ENCODE measurements around the gene FHL1. TPM values are rescaled to one million over a fixed set of nuclear protein-coding genes. Genes with fewer than 3 reads are reported as not detected.

FHL1 gene
- total and polyA plus RNA-seq, 9 donors: 62.0 to 508 (median 98.5) TPM

DNA sequence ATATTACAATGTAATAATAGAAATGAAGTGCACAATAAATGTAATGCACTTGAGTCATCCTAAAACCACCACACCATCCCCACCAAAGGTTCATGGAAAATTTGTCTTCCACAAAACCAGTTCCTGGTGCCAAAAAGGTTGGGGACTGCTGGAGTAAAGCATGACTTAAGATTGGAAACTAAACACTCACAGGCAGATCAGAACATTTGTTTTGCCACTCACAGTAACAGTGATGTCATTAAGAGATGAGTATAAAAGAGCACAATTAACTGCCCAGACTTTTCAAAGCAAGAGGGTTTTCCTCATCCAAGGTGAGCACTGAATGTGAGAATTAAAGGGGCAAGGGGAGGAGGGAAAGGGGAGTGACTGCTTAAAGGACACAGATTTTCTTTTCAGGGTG is 68.2 kb downstream of the FHL1 start:
- DNase-seq: no peak
- no peaks in the 10 kb centered on the region for H3K27me3 ChIP-seq
- no peaks in the 10 kb centered on the region for H3K36me3 ChIP-seq
- H3K4me3 ChIP-seq: no peak overlapping the region
- intact Hi-C loops (cut with DNase I): no loop called here
- H3K27ac ChIP-seq: no peak overlapping the region
- TF ChIP-seq, protein P1, sequence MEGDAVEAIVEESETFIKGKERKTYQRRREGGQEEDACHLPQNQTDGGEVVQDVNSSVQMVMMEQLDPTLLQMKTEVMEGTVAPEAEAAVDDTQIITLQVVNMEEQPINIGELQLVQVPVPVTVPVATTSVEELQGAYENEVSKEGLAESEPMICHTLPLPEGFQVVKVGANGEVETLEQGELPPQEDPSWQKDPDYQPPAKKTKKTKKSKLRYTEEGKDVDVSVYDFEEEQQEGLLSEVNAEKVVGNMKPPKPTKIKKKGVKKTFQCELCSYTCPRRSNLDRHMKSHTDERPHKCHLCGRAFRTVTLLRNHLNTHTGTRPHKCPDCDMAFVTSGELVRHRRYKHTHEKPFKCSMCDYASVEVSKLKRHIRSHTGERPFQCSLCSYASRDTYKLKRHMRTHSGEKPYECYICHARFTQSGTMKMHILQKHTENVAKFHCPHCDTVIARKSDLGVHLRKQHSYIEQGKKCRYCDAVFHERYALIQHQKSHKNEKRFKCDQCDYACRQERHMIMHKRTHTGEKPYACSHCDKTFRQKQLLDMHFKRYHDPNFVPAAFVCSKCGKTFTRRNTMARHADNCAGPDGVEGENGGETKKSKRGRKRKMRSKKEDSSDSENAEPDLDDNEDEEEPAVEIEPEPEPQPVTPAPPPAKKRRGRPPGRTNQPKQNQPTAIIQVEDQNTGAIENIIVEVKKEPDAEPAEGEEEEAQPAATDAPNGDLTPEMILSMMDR (IDR thresholded peaks at IDR 0.05): no peak
- no peak for TF ChIP-seq POLR2A (IDR thresholded peaks at IDR 0.05)
- TF ChIP-seq EP300 (IDR thresholded peaks at IDR 0.05): no peak
- no peaks in the 10 kb centered on the region for H3K9me3 ChIP-seq
- H3K4me1 ChIP-seq (ENCODE audit: insufficient read depth): no peaks in the 10 kb centered on the region

DNA sequence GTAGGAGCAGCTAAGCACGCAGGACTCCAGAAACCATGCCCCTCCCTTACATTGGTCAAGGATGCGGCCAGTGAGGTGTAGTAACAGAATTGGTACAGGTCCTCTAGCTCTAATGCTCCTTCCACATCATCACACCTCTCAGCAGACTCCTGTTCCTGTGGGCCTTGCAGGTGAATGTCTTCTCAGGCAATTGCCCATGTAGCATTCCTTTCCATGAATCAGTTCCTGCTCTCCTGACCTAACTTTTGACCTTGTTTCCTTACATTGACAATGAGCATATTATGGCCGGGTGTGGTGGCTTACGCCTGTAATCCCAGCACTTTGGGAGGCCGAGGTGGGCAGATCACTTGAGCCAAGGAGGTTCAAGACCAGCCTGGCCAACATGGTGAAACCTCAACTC is 72.6 kb downstream of the FHL1 start:
- intact Hi-C loops (cut with DNase I): no loop called here
- no peak overlapping the region for H3K27ac ChIP-seq
- TF ChIP-seq, protein P1 (IDR thresholded peaks at IDR 0.05): no peak
- TF ChIP-seq EP300 (IDR thresholded peaks at IDR 0.05): no peak
- TF ChIP-seq POLR2A (IDR thresholded peaks at IDR 0.05): no peak
- H3K4me1 ChIP-seq (ENCODE audit: insufficient read depth): no peaks in the 10 kb centered on the region
- H3K36me3 ChIP-seq: no peaks in the 10 kb centered on the region
- no peak overlapping the region for H3K4me3 ChIP-seq
- H3K27me3 ChIP-seq: no peaks in the 10 kb centered on the region
- no peaks in the 10 kb centered on the region for H3K9me3 ChIP-seq
- no peak for DNase-seq
- 74 to 81% (median 79%) methylated on average over 5 of the region's 5 CpGs for WGBS, 3 donors

DNA sequence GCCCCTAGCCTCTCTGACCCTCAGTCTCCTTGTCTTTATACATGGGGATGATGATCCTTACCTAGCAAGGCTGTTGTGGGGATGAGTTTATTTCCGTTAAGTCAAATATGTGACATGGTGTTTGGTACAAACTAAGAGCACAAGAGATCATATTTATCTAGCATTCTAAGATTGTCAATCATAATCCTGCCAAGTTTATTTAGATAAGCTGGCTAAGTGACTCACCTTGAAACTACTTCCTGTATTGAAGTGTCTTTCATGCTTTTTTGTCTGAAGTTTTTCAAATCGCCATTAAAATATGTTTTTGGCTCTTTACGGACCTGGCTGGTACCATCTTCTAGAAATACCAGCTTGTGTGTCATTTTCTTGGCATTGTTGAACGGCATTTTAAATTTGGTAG is 73.2 kb downstream of the FHL1 start:
- H3K36me3 ChIP-seq: no peaks in the 10 kb centered on the region
- no peaks in the 10 kb centered on the region for H3K9me3 ChIP-seq
- 73 to 81% (median 80%) methylated on average over 4 of the region's 4 CpGs for WGBS, 3 donors
- TF ChIP-seq, protein P1 (IDR thresholded peaks at IDR 0.05): no peak
- TF ChIP-seq EP300 (IDR thresholded peaks at IDR 0.05) (no peak), POLR2A (IDR thresholded peaks at IDR 0.05) (no peak)
- no peaks in the 10 kb centered on the region for H3K27me3 ChIP-seq
- no peaks in the 10 kb centered on the region for H3K4me1 ChIP-seq (ENCODE audit: insufficient read depth)
- no peak overlapping the region for H3K4me3 ChIP-seq
- intact Hi-C loops (cut with DNase I): no loop called here
- no peak overlapping the region for H3K27ac ChIP-seq
- DNase-seq: no peak

DNA sequence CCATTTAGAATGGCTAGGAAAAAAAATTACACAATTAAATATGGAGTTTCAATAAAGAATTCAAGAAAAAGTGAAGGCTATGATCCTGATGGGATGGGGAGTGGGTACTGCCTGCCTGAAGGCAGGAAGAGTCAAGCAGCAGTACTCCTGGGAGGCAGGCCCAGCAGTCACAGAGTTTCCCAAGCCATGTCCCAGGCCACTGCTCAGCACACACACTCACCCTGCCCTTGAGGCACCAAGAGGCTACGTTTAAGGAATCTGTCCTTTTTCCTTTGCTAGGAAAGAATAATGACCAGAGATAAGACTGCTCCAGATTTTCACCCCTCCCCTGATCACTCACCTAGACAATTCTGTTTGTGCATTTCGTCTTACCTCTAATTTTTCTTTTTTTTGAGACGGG is 73.6 kb downstream of the FHL1 start:
- H3K27ac ChIP-seq: no peak overlapping the region
- H3K27me3 ChIP-seq: no peaks in the 10 kb centered on the region
- TF ChIP-seq, protein P1 (IDR thresholded peaks at IDR 0.05): no peak
- no peak for TF ChIP-seq EP300 (IDR thresholded peaks at IDR 0.05)
- H3K4me3 ChIP-seq: no peak overlapping the region
- DNase-seq: no peak
- intact Hi-C loops (cut with DNase I): no loop called here
- WGBS, 3 donors: 68 to 78% (median 70%) methylated on average over 3 of the region's 3 CpGs
- no peaks in the 10 kb centered on the region for H3K36me3 ChIP-seq
- H3K9me3 ChIP-seq: no peaks in the 10 kb centered on the region
- H3K4me1 ChIP-seq (ENCODE audit: insufficient read depth): no peaks in the 10 kb centered on the region

Measured in ovary (tissue), 9 donors.